ENCODE data around the gene UIMC1.

DNA sequence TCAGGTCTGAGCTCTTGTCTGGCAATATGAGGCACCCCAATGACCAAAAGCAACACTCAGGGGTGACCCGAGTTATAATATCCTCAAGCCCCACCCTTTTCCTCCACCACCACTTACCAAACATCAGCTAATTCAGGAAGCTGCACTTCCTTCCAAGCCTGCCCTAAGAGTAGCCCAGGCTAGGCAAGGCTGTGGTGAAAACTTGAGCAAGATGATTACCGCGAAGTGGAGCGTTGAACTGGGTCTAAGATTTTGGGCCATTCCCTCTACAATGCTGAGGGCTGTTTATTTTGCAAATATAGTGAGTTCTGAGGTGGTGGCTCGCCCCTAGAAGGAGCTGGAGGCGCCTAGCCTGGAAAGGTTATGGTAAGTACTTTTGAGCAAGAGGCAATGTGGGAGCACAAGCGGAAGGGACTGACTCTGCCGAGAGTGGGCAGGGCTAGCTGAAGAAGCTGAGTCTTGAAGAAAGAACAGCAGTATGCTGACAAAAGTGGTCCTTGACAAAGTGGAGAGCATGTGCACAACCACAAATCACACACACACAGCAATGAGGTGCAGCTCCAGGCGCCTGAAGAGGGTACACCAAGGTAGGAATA is 107.2 kb downstream of the UIMC1 start, which contains the start of gene HK3:
- no peak for TF ChIP-seq CEBPB (IDR thresholded peaks at IDR 0.05)
- no peak for TF ChIP-seq YY1 (IDR thresholded peaks at IDR 0.05; ENCODE audit: low read depth)
- TF ChIP-seq MAX (IDR thresholded peaks at IDR 0.05), result no peak
- TF ChIP-seq FOXM1 (IDR thresholded peaks at IDR 0.05; ENCODE audit: borderline replicate concordance, low read depth), result no peak
- no peak for TF ChIP-seq RAD21 (IDR thresholded peaks at IDR 0.05; ENCODE audit: low read depth)

Measured in Ishikawa (cell line).